ENCODE measurements around the gene ALDH1L1. TPM values are rescaled to one million over a fixed set of nuclear protein-coding genes. Genes with fewer than 3 reads are reported as not detected.

The ALDH1L1 gene
- total and polyA plus RNA-seq, 9 of the 15 experiments (the other 6 are each of a cell fraction or from before 2014, with no cell fraction given): 0.06 to 1.9 (median 0.57) TPM; not detected in 1

DNA sequence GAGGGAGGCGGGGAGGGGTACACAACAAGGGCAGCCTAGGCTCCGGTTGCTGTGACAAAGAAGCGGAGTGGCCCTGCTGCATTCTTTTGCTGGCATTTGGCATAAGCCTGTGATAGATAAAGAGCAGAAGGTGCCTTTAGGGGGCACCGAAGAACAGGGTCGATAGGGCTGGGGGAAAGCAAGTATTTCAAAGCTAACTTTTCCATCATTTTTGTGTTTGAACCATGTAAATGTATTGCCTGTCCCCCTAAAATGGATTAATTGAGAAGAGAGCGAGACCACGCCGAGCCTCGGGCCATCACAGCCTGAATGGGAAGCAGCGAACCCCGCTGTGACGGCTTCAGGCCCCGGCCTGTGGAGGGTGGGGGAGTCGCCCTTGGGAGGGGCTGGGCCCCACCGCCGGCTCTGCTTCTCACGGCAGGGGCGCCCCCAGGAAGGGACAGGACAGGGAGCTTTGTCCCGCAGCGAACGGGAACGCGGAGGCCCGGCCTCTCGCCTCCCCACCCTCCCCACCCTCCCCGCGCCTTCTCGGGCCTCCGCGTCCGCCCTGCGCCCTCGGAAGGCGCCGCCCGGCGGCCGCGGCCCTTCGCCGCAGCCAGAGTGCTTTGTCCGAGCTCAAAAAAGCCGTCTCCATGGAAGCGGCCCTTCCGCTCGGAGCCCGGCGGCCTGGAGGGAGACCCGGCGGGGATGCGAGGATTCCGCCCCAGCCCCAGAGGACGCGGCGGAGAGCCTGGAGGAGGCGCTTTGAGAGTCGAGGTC, 32.4 kb upstream of the ALDH1L1 start (continued):
- TF ChIP-seq, protein P1, sequence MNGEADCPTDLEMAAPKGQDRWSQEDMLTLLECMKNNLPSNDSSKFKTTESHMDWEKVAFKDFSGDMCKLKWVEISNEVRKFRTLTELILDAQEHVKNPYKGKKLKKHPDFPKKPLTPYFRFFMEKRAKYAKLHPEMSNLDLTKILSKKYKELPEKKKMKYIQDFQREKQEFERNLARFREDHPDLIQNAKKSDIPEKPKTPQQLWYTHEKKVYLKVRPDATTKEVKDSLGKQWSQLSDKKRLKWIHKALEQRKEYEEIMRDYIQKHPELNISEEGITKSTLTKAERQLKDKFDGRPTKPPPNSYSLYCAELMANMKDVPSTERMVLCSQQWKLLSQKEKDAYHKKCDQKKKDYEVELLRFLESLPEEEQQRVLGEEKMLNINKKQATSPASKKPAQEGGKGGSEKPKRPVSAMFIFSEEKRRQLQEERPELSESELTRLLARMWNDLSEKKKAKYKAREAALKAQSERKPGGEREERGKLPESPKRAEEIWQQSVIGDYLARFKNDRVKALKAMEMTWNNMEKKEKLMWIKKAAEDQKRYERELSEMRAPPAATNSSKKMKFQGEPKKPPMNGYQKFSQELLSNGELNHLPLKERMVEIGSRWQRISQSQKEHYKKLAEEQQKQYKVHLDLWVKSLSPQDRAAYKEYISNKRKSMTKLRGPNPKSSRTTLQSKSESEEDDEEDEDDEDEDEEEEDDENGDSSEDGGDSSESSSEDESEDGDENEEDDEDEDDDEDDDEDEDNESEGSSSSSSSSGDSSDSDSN (IDR thresholded peaks at IDR 0.05; ENCODE audit: borderline replicate concordance in 1 of 2, low read depth in 2 of 2, low read length in 2 of 2): 0 out of 4 replicates have a peak, but pooled peaks of 1 of the 2 experiments have one; percentile 46
- TF ChIP-seq ZNF785 (CRISPR knock-in tag; IDR thresholded peaks at IDR 0.05) (no peak), TEAD1 (CRISPR knock-in tag; IDR thresholded peaks at IDR 0.05) (no peak), RAD21 (CRISPR knock-in tag; conservative IDR thresholded peaks at IDR 0.05 in 1 of 2, IDR thresholded peaks at IDR 0.05 in 1 of 2) (peak; percentile 30 to 59; a peak in 3 of 4 replicates)
- TF ChIP-seq, protein P2, sequence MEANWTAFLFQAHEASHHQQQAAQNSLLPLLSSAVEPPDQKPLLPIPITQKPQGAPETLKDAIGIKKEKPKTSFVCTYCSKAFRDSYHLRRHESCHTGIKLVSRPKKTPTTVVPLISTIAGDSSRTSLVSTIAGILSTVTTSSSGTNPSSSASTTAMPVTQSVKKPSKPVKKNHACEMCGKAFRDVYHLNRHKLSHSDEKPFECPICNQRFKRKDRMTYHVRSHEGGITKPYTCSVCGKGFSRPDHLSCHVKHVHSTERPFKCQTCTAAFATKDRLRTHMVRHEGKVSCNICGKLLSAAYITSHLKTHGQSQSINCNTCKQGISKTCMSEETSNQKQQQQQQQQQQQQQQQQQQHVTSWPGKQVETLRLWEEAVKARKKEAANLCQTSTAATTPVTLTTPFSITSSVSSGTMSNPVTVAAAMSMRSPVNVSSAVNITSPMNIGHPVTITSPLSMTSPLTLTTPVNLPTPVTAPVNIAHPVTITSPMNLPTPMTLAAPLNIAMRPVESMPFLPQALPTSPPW (CRISPR knock-in tag; IDR thresholded peaks at IDR 0.05): peak; percentile 27; the same call in 1 of the 2 replicates
- TF ChIP-seq, protein P3, sequence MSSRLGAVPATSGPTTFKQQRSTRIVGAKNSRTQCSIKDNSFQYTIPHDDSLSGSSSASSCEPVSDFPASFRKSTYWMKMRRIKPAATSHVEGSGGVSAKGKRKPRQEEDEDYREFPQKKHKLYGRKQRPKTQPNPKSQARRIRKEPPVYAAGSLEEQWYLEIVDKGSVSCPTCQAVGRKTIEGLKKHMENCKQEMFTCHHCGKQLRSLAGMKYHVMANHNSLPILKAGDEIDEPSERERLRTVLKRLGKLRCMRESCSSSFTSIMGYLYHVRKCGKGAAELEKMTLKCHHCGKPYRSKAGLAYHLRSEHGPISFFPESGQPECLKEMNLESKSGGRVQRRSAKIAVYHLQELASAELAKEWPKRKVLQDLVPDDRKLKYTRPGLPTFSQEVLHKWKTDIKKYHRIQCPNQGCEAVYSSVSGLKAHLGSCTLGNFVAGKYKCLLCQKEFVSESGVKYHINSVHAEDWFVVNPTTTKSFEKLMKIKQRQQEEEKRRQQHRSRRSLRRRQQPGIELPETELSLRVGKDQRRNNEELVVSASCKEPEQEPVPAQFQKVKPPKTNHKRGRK (tag; IDR thresholded peaks at IDR 0.05): 0 out of 2 replicates have a peak, but pooled peaks have one; percentile 65
